NAMALWA (cell line): ENCODE results near the gene SLC22A23.

Experiments
- DNase-seq: peaks from one replicate; pipeline ENCODE4 v3.0.0-alpha.2; 2015; ENCODE audit warnings: low spot score

The SLC22A23 gene

GRCh38 chr6:3316818-3317217 lies 140.0 kb downstream of the SLC22A23 start:
- no peak for DNase-seq

GRCh38 chr6:3316331-3316730 lies 140.5 kb downstream of the SLC22A23 start:
- no peak for DNase-seq

GRCh38 chr6:3315841-3316240 lies 141.0 kb downstream of the SLC22A23 start:
- DNase-seq = no peak

- no peak for DNase-seq
Observed at GRCh38 chr6:3314621-3315467, 142.0 kb downstream of the SLC22A23 start.

GRCh38 chr6:3314176-3314575 lies 142.7 kb downstream of the SLC22A23 start:
- no peak for DNase-seq

- DNase-seq = no peak
Observed at GRCh38 chr6:3312604-3313231, 144.1 kb downstream of the SLC22A23 start.

GRCh38 chr6:3311826-3312225 lies 145.0 kb downstream of the SLC22A23 start:
- no peak for DNase-seq

GRCh38 chr6:3310703-3311102 lies 146.1 kb downstream of the SLC22A23 start:
- DNase-seq = no peak

- DNase-seq = no peak
Observed at GRCh38 chr6:3310051-3310448, 146.8 kb downstream of the SLC22A23 start.

- peak; percentile 4 for DNase-seq
Observed at GRCh38 chr6:3309391-3310050, 147.3 kb downstream of the SLC22A23 start.

- no peak for DNase-seq
Observed at GRCh38 chr6:3308106-3308505, 148.7 kb downstream of the SLC22A23 start.

GRCh38 chr6:3307436-3307835 lies 149.4 kb downstream of the SLC22A23 start:
- DNase-seq = no peak

GRCh38 chr6:3306848-3307247 lies 150.0 kb downstream of the SLC22A23 start:
- no peak for DNase-seq

GRCh38 chr6:3305831-3306230 lies 151.0 kb downstream of the SLC22A23 start:
- no peak for DNase-seq

GRCh38 chr6:3305216-3305565 lies 151.7 kb downstream of the SLC22A23 start:
- no peak for DNase-seq

GRCh38 chr6:3304500-3305215 lies 152.2 kb downstream of the SLC22A23 start:
- DNase-seq = no peak

GRCh38 chr6:3303795-3304411 lies 152.9 kb downstream of the SLC22A23 start:
- no peak for DNase-seq

- DNase-seq = no peak
Observed at GRCh38 chr6:3301506-3301905, 155.3 kb downstream of the SLC22A23 start.

- DNase-seq = no peak
Observed at GRCh38 chr6:3299221-3299620, 157.6 kb downstream of the SLC22A23 start.

GRCh38 chr6:3297909-3298308 lies 158.9 kb downstream of the SLC22A23 start:
- DNase-seq = no peak

- DNase-seq = no peak
Observed at GRCh38 chr6:3297006-3297405, 159.8 kb downstream of the SLC22A23 start.

GRCh38 chr6:3296537-3296936 lies 160.3 kb downstream of the SLC22A23 start:
- DNase-seq = no peak
